A549 (cell line): Measurements from ENCODE around the gene S100A11.

Experiments
- EP300 ChIP-seq, 2 experiments: fragments of >200 bp; sonication (Bioruptor Twin); formaldehyde crosslinking; IDR thresholded peaks; 2 replicates in 1 of 2; 3 replicates in 1 of 2; pipeline ENCODE4 v1.6.1; 2016 to 2017
- FOXS1 ChIP-seq: fragments of 250-450 bp; sonication (Bioruptor Pico); IDR thresholded peaks from 2 replicates; pipeline ENCODE4 v1.5.0; 2020; ENCODE audit warnings: mild to moderate bottlenecking, moderate library complexity

GRCh38 chr1:151985768-151986167 lies 51.0 kb downstream of the S100A11 start:
- TF ChIP-seq FOXS1 (CRISPR knock-in tag), result no peak
- no peak for TF ChIP-seq EP300 (IDR thresholded peaks at IDR 0.05)
